ENCODE results near the gene CMTM2. TPM values are rescaled to one million over a fixed set of nuclear protein-coding genes. Genes with fewer than 3 reads are reported as not detected.
"Not testable (repeated sequence)": the region's sequence is repeated elsewhere in the genome, so short reads cannot be mapped to it uniquely, and the experiment has no call there.

The CMTM2 gene
- total RNA-seq, 1 donor from 2014 or later: not detected

- Mint-ChIP-seq H3K4me3 (ENCODE audit: unreplicated experiment) (no peak overlapping the region), H3K4me1 (ENCODE audit: unreplicated experiment) (no peaks in the 10 kb centered on the region), H3K9me3 (ENCODE audit: unreplicated experiment) (no peaks in the 10 kb centered on the region), H3K27me3 (ENCODE audit: unreplicated experiment) (peaks cover 6% of the 10 kb centered on the region), H3K36me3 (ENCODE audit: unreplicated experiment) (no peaks in the 10 kb centered on the region), H3K27ac (ENCODE audit: unreplicated experiment) (no peak overlapping the region)
- no peak for DNase-seq (ENCODE audit: extremely low spot score, unreplicated experiment)
- TF ChIP-seq, protein P1, sequence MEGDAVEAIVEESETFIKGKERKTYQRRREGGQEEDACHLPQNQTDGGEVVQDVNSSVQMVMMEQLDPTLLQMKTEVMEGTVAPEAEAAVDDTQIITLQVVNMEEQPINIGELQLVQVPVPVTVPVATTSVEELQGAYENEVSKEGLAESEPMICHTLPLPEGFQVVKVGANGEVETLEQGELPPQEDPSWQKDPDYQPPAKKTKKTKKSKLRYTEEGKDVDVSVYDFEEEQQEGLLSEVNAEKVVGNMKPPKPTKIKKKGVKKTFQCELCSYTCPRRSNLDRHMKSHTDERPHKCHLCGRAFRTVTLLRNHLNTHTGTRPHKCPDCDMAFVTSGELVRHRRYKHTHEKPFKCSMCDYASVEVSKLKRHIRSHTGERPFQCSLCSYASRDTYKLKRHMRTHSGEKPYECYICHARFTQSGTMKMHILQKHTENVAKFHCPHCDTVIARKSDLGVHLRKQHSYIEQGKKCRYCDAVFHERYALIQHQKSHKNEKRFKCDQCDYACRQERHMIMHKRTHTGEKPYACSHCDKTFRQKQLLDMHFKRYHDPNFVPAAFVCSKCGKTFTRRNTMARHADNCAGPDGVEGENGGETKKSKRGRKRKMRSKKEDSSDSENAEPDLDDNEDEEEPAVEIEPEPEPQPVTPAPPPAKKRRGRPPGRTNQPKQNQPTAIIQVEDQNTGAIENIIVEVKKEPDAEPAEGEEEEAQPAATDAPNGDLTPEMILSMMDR (IDR thresholded peaks at IDR 0.05): no peak
Observed at GRCh38 chr16:66592241-66592640, 13.0 kb downstream of the CMTM2 start.

- no peaks in the 10 kb centered on the region for H3K9me3 Mint-ChIP-seq (ENCODE audit: unreplicated experiment)
- no peaks in the 10 kb centered on the region for H3K4me1 Mint-ChIP-seq (ENCODE audit: unreplicated experiment)
- H3K4me3 Mint-ChIP-seq (ENCODE audit: unreplicated experiment): no peak overlapping the region
- H3K27me3 Mint-ChIP-seq (ENCODE audit: unreplicated experiment): peaks cover 6% of the 10 kb centered on the region
- no peak for DNase-seq (ENCODE audit: extremely low spot score, unreplicated experiment)
- H3K27ac Mint-ChIP-seq (ENCODE audit: unreplicated experiment): no peak overlapping the region
- TF ChIP-seq, protein P1 (IDR thresholded peaks at IDR 0.05): no peak
- H3K36me3 Mint-ChIP-seq (ENCODE audit: unreplicated experiment): no peaks in the 10 kb centered on the region
Observed at GRCh38 chr16:66592814-66593213, 13.6 kb downstream of the CMTM2 start.

- TF ChIP-seq, protein P1 (IDR thresholded peaks at IDR 0.05): no peak
- H3K4me1 Mint-ChIP-seq (ENCODE audit: unreplicated experiment): no peaks in the 10 kb centered on the region
- no peaks in the 10 kb centered on the region for H3K36me3 Mint-ChIP-seq (ENCODE audit: unreplicated experiment)
- no peaks in the 10 kb centered on the region for H3K9me3 Mint-ChIP-seq (ENCODE audit: unreplicated experiment)
- H3K27me3 Mint-ChIP-seq (ENCODE audit: unreplicated experiment): peaks cover 11% of the 10 kb centered on the region
- no peak overlapping the region for H3K27ac Mint-ChIP-seq (ENCODE audit: unreplicated experiment)
- DNase-seq (ENCODE audit: extremely low spot score, unreplicated experiment): no peak
- no peak overlapping the region for H3K4me3 Mint-ChIP-seq (ENCODE audit: unreplicated experiment)
Observed at GRCh38 chr16:66594739-66595138, 15.5 kb downstream of the CMTM2 start.

GRCh38 chr16:66596559-66596958 lies 17.3 kb downstream of the CMTM2 start:
- not testable (repeated sequence) for H3K4me1 Mint-ChIP-seq (ENCODE audit: unreplicated experiment); H3K4me3 Mint-ChIP-seq (ENCODE audit: unreplicated experiment); H3K36me3 Mint-ChIP-seq (ENCODE audit: unreplicated experiment); H3K9me3 Mint-ChIP-seq (ENCODE audit: unreplicated experiment); H3K27me3 Mint-ChIP-seq (ENCODE audit: unreplicated experiment); DNase-seq (ENCODE audit: extremely low spot score, unreplicated experiment); H3K27ac Mint-ChIP-seq (ENCODE audit: unreplicated experiment)

- Mint-ChIP-seq H3K27me3 (ENCODE audit: unreplicated experiment) (peaks cover 5% of the 10 kb centered on the region), H3K4me3 (ENCODE audit: unreplicated experiment) (no peak overlapping the region), H3K36me3 (ENCODE audit: unreplicated experiment) (no peaks in the 10 kb centered on the region), H3K9me3 (ENCODE audit: unreplicated experiment) (no peaks in the 10 kb centered on the region), H3K4me1 (ENCODE audit: unreplicated experiment) (no peaks in the 10 kb centered on the region), H3K27ac (ENCODE audit: unreplicated experiment) (no peak overlapping the region)
- DNase-seq (ENCODE audit: extremely low spot score, unreplicated experiment): no peak
- TF ChIP-seq, protein P1 (IDR thresholded peaks at IDR 0.05): no peak
Observed at GRCh38 chr16:66596986-66597848, 18.0 kb downstream of the CMTM2 start.
